ENCODE data around the gene FUT6. TPM values are rescaled to one million over a fixed set of nuclear protein-coding genes. Genes with fewer than 3 reads are reported as not detected.

FUT6 gene
- total RNA-seq, 1 donor from 2014 or later = 2.7 TPM

DNA sequence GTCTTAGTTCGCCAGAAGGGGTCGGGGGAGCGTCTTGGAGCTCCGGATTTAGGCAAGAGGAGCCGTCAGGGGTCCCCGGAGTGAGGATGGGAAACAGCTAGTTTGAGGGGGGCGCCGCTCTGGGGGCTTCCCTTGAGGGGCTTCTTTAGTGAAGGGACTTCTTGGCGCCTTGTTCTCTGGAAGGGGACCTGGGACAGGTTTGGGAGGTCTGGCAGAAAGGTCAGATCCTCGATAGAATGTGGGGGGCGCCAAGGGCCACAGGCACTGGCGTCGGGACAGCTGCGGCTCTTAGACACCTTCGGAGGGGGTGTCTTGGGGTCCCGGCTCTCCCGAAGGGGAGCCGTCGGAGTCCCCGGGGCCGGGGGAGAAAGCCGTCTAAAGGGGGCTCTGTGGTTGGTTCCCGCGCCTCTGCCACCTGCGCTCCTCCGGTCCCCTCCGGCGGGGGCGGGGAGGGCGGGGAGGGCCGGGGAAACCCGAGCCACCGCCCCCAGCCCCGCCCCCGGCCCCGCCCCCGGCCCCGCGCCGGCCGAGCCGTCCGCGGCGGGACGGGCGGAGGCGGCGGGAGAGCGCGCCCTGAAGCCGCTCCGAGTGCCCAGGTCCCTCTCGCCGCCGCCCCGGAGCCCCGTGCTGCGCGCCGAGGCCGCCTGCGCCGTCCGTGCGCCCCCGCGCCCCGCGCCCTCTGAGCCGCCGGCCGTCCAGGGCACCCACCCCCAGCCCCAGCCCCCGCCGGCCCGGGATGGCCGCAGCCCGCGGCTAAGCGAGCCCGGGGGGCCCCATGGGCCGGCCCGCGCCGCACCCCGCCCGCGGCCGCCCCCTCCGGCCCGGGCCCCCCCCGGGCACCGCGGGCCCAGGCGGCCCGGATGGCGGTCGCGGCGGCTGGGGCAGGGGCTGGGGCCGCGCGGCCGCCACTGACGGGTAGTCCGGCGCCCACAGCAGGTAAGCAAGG is 34.7 kb downstream of the FUT6 start, which contains the start of gene NRTN:
Gene NRTN, plus strand, starts transcription at position 552 of the 946 bp plus-strand sequence. CDS start 19,099 bp downstream, outside the sequence.
- Histone ChIP-seq H3K4me1 (peaks cover 16% of the 10 kb centered on the region), H3K4me3 (peak within 1 kb of the TSS; percentile 35), H3K27me3 (peaks cover 32% of the 10 kb centered on the region), H3K36me3 (no peaks in the 10 kb centered on the region), H3K27ac (no peak within 1 kb of the TSS), H3K9me3 (no peaks in the 10 kb centered on the region)
- TF ChIP-seq, protein P1, sequence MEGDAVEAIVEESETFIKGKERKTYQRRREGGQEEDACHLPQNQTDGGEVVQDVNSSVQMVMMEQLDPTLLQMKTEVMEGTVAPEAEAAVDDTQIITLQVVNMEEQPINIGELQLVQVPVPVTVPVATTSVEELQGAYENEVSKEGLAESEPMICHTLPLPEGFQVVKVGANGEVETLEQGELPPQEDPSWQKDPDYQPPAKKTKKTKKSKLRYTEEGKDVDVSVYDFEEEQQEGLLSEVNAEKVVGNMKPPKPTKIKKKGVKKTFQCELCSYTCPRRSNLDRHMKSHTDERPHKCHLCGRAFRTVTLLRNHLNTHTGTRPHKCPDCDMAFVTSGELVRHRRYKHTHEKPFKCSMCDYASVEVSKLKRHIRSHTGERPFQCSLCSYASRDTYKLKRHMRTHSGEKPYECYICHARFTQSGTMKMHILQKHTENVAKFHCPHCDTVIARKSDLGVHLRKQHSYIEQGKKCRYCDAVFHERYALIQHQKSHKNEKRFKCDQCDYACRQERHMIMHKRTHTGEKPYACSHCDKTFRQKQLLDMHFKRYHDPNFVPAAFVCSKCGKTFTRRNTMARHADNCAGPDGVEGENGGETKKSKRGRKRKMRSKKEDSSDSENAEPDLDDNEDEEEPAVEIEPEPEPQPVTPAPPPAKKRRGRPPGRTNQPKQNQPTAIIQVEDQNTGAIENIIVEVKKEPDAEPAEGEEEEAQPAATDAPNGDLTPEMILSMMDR (IDR thresholded peaks at IDR 0.05) = no peak
- ATAC-seq (peak; percentile 53), DNase-seq (peak; percentile 74)
- intact Hi-C loops (cut with DNase I) = no loop called here

DNA sequence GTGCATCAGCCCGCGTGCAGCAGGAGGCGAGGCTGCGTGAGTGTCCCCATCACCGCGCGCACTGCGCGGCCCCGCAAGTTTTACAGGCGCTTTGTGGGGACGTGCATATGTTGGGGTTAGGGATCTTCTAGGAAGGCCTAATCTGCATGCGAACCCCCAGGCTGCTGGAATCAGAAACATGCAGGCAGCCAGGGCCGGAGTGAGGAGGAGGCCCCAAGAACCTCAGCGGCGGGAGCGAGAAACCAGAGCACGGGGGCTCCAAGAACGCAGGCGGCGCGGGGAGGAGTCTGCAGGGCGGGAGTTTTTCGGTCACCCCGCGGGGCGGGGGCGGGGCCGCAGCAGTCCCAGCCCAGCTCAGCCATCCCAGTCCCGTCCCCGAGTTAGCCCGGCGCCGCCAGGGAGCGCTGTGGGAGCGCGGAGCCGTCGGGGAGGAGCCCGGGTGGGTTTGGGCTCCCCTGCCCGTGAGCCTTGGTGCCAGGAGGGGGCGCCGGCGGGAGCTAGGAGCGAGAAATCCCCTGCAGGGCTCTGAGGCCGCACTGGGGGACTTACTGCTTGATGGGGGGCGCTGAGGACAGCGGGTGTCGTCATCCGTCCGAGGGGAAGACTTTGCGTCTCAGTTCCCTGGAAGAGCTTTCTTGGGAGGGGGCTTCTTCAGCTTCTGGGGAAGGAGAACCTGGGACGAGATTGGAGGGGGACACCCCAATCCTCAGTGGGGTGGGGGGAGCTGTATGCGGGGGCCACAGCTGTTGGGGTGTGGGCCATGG is 35.6 kb downstream of the FUT6 start:
- Histone ChIP-seq H3K27ac (no peak overlapping the region), H3K4me1 (peaks cover 16% of the 10 kb centered on the region), H3K36me3 (no peaks in the 10 kb centered on the region), H3K27me3 (peaks cover 35% of the 10 kb centered on the region), H3K4me3 (peak overlapping the region; percentile 31), H3K9me3 (no peaks in the 10 kb centered on the region)
- ATAC-seq (peak; percentile 95), DNase-seq (peak; percentile 96)
- intact Hi-C loops (cut with DNase I) = no loop called here
- TF ChIP-seq, protein P1 (IDR thresholded peaks at IDR 0.05) = peak; percentile 85

DNA sequence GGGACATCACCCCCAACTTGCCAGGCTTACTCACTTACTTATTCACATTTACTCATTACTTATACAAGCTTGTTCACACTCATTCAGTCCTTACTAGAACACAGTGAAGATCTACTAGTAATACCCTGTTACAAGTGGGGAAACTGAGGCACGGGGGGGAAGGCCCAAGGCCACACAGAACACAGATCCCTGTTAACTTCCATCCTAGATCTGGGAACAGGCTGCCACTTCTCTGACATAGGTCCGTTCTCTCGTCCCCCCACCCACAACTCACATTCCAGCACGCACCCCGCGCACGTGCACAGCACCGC is 36.1 kb downstream of the FUT6 start:
- DNase-seq (no peak), ATAC-seq (no peak)
- H3K9me3 ChIP-seq = no peaks in the 10 kb centered on the region
- H3K4me1 ChIP-seq = peaks cover 16% of the 10 kb centered on the region
- TF ChIP-seq, protein P1 (IDR thresholded peaks at IDR 0.05) = no peak
- intact Hi-C loops (cut with DNase I) = no loop called here
- no peaks in the 10 kb centered on the region for H3K36me3 ChIP-seq
- peaks cover 35% of the 10 kb centered on the region for H3K27me3 ChIP-seq
- no peak overlapping the region for H3K27ac ChIP-seq
- H3K4me3 ChIP-seq = peak overlapping the region; percentile 31

DNA sequence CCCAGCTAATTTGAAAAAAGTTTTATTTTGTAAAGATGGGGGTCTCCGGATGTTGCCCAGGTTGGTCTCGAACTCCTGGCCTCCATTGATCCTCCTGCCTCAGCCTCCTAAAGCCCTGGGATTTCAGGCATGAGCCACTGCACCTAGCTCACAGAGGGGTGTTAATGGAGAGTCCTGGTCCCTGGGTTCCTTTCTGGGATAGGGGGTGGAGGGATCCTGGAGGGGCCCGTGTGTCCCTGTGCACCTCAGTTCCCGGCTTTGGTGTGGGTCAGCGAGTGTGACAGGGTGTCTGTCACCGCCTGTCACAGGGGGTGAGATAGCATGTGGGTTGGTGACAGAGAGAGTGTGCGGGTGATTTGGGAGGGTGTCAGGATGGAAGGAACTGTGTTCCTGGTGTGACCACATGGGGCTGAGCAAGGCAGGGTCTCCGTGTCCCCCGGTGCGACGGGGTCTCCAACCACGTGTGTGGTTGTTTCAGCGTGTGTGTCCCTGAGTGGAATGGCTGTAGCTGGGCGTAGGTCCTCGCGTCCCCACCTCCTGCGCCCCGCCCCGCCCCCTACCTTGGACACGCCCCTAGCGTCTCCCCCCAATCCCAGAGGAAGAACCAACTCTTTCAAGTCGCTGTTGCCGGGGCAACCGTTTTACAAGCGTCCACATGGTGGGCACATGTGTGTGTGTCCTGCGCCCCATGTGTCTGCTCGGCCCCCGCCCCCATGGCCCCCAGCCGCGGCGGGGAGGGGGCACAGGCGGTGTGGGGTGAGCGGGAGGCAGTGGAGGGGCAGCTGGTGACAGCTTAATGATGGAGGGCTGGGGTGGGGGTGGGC is 37.5 kb downstream of the FUT6 start:
- Histone ChIP-seq H3K4me3 (no peak overlapping the region), H3K9me3 (no peaks in the 10 kb centered on the region), H3K36me3 (no peaks in the 10 kb centered on the region), H3K4me1 (peaks cover 16% of the 10 kb centered on the region), H3K27me3 (peaks cover 35% of the 10 kb centered on the region), H3K27ac (no peak overlapping the region)
- ATAC-seq = no peak
- TF ChIP-seq, protein P1 (IDR thresholded peaks at IDR 0.05) = no peak
- no peak for DNase-seq
- intact Hi-C loops (cut with DNase I) = no loop called here
